GM19395 (cell line): ENCODE results near the gene C8A.

Experiments used
- ATAC-seq: cut with Tn5 transposase; IDR thresholded peaks from one replicate; pipeline ENCODE4 v1.9.1; 2021; ENCODE audit warnings: mild to moderate bottlenecking, moderate library complexity; ENCODE audit not compliant: unreplicated experiment

C8A gene

DNA sequence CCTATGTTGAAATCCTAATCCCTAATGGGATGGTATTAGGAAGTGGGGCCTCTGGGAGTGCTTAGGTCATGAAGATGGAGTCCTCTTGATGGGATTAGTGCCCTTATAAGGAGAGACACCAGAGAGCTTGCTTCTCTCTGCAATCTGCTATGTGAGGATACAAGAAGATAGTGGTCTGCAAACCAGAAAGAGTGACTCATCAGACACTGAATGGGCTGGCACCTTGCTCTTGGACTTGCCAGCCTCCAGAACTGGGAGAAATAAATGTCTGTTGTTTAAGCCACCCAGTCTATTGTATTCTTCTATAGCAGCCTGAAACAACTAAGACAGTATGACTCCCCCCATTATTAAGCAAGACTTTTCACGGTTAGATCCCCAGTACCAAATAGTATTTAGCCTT, 67.9 kb downstream of the C8A start:
- ATAC-seq: no peak

DNA sequence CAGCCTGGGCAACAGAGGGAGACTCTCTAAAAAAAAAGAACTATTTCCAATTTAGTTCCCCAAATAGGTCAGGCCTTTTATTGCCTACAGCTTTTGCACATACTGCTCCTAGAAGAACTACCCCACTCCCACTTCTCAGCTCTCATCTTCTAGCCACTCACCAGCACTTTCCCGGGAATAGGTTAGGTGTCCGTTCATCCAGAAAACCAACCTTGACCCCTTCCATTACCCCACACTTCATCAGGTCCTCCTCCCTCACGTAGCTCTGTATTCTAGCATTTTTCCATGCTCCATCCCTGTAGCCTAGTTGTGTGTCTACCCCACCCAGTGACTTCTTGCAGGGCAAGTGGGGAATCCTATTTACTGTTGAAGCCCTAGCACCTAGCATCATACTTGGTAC, 68.6 kb downstream of the C8A start:
- no peak for ATAC-seq

DNA sequence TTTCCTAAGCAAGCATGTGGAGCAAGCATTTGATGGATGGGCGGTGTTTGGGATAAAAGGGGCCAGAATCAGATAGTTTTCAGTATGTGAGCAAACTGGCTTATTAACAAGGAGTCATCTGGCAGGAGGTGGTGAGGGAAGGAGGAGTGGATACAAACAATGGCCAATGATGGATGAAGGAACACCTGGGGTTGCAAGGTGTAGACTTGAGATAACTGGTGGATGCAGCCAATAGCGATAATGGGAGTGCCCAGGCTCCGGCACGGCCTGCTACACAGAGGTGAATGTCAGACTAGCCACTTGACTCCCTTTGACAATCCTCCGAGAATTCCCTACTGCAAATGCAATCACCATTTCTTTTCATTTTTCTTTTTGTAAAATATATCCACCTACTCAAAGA, 69.5 kb downstream of the C8A start:
- ATAC-seq: no peak

DNA sequence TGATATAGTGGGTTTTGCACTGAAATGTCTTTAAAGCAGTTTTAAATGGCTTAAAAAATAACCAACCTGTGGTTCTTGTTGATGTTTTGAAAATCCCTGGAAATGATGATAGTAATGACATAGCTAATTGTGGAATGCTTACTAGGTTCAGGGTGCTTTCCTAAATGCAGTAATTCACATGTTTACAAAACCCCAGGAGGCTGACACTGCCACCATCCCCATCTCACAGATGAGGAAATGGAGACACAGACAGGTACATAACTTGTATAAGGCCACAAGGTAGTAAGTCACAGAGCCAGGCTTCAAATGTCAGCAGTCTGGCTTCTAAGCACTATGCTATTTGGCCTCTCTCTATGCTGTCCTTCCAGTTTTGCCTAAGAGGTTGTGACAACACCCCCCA, 70.6 kb downstream of the C8A start:
- no peak for ATAC-seq

DNA sequence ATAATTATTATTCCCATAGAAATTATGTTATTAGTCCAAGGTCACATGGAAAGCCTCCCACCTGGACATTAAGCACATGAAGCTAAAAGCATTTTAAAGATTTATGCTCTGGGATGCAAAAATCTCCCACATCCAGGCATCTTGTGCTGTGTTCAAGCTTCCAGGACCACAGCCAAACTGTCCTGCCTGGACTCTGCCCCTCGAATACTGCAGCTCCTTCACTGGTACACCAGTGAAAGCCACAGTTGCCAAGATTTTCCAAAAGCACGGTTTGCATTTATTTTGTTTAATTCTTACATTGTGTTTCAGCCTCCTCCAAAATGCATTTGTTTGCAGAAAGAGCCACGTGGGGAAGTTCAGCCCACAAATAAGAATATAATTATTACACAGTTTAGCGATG, 72.6 kb downstream of the C8A start:
- ATAC-seq: no peak

DNA sequence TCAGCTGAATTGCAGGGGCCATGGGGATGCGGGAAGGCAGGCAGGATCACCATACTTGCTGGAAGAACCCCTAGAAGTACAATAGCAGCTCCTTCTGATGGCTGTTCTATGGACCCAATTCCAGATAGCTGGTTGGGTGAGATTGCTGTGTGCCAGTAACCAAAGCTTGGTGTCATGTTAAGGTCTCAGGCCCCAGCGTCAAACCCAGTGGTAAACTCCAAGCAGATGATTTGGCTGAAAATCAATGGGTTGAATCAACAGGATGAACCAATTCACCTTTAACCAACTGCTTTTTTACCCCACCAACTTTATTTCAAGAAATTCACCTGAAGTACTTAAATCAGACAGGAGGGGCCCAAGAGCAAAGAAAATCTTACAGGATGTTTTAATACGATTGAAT, 73.4 kb downstream of the C8A start:
- ATAC-seq: no peak

DNA sequence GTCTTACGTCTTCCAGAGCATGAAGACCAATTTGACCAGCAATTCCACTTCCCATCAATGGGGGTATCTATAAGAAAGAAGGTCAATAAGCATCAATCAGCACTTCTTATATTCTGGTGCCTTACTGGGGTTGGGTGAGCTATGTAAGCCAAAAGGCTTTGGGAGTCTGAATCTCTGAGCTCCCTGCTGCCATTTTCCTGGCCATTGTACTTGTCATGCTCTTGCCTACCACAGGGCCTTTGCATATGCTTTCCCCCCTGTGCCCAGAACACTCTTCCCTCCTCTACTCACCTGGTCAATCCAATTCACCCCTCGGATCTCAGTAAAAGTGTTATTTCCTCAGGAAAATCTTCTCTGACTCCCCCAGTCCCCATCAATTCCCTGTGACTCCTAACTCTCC, 74.9 kb downstream of the C8A start:
- no peak for ATAC-seq

DNA sequence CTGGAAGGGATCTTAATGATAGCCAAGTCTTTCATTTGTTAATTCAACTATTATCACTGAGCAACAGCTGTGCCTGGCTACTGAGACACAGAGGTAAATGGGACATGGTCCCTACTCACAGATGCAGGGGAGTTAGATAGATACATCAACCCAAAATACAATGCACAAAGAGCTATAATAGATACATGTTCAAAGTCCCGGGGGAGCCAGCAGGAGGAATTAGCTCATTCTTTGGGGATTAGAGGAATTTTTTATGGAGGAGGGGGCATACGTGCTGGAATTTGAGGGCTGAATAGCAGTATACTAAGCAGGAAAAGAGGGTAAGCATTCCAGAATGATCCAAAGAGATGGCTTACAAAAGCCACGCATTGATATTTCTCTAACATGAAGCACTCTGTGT, 76.6 kb downstream of the C8A start:
- ATAC-seq: no peak

DNA sequence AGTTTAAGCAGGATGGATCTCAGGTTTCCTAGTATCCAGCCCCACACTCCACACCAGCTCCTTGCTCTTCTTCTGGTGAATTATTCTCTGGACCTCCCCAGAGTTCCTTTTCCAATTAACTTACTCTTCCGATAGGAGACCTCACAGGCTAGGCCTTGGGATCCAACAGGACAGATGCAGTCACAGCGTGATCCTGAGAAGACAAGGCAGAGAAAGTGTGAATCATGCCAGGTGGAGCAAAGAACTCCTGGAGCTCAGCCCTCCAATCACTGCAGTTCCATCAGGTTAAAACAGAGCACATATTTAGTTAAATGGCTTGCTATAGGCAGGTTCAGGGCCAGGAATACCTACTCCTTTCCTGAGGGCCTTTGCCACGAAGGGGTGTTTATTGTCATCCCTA, 77.1 kb downstream of the C8A start:
- ATAC-seq: no peak

DNA sequence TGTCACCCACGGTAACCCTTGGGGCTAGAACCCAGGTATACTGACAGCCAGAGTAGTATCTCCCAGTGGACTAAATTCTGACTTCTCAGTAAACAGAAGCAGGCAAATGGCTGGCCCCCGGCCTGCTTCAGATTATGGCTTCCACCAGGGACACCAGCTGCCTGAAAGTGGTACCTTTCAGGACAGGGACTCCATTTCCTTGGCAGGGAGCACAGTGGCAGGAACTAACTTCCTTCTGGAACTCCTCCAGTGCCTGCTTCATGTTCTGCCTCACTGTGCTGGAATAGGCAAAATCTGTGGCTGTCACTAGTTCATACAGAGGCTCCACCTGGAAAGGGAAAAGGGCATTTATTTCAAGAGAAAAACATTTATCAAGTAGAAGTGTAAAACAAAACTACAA, 78.6 kb downstream of the C8A start:
- ATAC-seq: no peak

DNA sequence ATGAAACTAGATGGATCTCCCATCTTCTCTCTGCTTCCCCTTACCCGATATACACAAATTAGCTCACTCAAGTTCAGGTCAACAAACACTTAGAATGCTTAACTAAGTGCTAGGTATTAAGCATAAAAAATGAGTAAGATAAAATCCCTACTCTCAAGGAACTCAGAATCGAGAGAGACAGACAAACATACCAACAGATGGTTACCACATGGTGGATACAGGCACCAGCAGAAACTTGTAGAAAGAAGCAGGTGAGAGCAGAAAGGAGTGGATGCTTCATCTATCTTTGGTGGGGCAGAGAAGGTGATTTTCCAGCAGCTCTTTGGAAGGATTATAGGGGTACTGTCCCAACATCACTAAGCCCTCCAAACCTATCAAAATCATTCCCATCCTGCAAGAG, 79.0 kb downstream of the C8A start:
- no peak for ATAC-seq

DNA sequence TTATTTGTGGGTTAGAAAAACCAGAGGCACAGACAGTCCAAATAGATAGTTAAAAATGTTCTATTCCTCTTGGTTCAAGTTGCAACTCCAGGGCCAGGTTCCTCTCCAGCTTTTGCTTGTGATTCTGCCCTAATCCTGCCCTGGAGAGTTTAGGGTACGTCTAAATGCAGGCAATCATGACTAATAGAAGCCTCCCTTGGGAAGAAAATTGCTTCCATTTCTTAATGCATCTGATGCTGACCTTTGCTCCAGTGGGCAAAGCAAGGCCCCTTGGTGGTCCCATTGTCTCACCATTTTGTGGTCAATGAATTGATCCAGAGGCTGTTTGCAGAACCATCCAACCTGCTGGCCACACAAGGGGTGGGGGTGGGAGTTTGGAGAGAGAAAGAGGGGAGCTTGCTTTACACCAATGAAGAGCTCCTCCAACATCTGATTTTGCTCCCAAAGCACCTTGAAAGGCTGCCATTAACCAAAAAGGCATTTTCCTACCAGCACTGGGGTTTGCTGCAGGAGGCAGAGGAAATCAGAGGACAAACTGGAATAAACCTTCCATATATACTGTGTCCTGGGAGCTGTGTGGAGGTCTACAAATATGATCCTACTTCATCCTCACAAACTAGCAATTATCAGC, 79.9 kb downstream of the C8A start:
- no peak for ATAC-seq

DNA sequence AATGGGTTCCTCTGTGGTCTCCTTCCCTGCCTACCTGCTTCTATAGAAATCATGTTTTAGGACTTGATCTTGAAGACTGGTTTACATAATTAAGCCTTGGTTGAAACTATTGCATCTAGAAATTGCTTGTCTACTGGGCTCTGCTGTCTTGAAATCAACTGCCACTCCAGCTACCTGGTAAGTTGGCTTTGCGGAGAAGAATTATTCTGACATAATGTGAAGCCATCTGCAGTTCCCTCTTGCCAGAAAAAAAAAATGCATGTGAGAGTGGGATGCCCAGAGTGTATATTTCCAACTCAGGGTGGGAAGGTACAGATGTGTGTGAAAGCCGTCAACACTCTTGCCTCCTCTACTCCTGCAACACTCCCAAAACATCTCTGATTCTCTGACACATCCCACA, 84.0 kb downstream of the C8A start:
- no peak for ATAC-seq

DNA sequence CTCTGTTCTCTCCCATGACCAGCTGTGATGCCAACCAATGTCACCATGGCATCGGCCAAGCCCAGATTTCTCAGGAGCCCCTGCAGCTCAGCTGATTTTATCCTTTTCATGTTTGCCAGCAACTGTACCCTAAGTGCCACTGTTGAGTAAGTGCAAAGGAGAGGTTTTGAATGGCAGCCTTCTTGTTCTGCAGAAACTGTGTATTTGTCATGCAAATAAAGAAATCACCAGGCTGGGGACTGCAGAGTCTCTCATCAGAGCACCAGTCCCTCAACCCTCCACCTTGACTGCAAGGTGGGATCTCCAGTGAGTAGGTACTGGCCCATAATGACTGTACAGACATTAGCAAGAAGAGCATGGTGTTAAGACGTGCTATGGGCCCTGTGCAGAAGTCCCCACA, 84.6 kb downstream of the C8A start:
- no peak for ATAC-seq

DNA sequence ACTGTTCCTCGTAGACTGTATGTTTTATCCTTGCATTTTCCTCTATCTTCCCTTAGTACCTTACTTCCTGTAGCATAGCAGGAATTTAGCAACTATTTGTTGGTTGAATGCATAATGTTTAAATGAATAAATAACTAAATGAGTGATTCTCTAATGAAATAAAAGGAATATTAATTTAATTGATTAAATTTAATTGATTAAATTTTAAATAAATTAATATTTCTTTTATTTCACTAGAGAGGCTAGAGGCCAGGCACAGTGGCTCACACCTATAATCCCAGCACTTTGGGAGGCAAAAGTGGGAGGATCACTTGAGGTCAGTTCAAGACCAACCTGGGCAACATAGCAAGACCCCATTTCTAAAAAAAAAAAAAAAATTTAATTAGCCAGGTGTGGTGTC, 85.4 kb downstream of the C8A start:
- ATAC-seq: no peak

DNA sequence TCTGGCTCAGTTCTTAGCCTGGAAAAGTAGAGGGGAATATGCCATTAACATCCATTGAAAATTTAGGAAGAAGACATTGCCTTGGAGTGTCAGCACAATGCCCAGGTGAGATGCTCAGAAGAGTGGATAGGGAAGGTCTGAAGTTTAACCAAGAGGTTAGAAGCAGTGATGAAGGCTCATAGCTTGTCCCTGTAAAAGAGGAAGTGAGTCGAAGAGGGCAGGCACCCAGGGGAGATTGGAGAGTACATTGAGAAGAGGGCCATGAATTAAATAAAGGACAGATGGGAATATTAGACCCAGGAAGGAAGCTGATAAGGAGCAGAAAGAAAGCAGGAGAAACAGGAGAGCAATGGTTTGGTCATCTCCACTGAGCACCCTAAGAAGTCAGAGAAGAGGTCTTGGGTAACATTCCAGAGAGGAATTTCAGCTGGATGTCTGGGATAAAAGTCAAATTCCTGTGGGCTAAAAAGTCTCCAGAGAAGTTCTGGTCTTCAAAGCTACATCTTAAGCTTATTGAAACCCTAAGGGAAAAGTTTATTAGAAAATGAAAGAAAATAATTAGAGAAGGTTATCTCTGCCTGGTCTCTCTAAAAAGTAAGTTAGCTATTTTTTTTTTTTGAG, 93.9 kb downstream of the C8A start:
- ATAC-seq: no peak

DNA sequence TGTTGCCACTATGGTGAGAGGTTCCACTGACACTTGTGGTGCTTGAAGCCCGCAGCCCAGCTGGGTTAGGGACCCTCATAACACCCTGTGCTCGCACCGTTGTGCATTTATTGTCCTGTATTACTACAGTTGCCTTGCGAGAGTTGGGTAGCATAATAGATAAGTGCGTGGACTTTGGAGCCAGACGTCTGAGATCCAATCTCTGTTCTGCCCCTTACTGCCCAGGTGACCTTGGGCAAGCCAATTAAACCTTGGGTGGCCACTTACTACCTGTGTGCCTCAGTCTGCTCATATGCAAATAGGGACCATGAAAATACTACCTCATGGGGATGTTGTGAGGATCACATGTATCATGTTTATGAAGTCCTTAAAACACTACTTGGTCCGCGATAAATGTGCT, 97.9 kb downstream of the C8A start:
- no peak for ATAC-seq

DNA sequence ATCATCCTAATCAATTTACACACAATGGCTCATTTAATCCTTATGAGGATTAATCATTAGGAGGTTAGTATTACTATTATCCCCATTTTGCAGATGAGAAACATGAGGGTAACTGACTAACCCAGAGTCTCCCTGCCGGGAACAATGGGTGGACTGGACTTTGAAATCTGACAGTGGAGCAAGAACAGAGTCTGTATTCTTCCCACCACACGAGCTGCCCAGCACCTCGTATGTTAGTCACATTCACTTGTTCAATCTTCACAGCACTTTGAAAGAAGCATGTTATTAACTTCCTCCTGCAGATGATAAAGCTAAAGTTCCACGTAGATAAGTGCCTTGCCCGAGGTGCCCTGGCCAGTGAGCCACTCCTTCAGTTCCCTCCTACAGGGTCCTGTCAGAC, 98.8 kb downstream of the C8A start:
- no peak for ATAC-seq

DNA sequence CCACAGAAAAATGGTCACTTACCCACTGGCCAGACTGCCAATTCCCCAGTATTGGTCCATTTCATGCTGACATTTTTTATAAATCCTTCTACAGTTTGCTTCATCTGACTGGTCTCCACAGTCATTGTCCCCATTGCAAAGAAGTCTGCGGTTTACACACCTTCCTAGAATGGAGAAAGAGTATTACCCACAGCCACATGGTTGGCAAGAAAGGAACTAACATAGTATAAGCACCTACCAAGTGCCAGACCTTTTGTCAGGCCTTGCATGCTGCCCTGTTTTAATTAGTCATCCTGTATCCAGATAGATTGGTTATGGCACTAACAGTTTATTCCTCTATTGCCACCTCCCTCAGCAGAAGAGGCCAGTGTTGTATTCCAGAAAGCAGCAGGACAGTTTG, 100.1 kb downstream of the C8A start:
- no peak for ATAC-seq

DNA sequence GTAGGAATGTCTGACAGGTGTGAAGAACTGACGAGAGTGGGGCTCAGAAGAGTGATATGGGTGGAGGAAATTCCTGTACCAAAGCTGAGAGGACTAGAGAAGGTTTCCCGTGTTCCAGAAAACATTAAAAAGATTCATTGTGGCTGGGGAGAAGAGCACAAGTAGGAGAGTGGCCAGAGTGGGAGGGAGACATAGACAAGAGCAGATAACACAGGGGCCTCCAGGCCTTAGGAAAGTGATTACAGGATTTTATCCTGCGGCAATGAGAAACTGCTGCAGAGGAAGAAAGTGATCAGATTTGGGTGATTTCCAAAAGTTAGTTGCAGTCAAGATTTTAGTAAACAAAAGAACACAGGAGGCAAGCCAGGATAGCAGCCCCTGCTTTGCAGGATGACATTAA, 103.3 kb downstream of the C8A start:
- ATAC-seq: no peak

DNA sequence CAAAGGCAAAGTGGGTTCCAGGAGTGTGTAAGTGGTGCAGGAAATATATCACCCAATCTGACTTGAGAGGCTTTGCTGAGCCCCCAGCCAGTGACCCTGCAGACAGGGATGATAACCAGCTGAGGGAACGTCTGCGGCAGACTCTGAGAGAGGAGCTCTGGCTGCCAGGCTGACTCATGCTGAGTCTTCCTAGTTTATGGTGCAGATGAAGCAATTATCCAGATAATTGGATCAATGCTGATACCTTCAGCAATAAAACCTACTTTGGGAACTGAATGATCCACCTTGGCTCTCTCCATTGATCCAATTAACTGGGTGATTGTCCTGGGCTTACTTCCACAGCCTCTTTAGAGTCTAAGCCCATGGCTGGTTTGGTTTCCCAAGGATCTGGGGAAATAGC, 103.9 kb downstream of the C8A start:
- ATAC-seq: no peak

DNA sequence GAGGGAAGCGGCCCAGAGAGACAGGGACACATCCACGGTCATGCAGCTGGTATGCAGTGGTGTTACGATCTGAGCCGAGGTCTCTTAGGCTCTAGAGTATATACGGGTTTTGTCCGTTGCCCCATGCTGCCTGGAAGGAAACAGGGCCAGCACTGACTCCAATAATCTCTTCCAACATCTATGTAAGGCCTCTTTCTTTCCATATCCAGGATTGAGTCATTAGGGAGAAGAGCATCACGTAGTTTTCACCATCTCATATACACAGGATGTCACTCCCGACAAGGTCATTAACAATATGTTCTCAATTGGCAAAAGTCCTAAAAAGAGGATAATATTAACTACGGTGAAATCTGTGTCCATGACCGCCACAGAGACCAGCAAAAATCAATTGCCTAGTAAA, 106.8 kb downstream of the C8A start:
- ATAC-seq: no peak

DNA sequence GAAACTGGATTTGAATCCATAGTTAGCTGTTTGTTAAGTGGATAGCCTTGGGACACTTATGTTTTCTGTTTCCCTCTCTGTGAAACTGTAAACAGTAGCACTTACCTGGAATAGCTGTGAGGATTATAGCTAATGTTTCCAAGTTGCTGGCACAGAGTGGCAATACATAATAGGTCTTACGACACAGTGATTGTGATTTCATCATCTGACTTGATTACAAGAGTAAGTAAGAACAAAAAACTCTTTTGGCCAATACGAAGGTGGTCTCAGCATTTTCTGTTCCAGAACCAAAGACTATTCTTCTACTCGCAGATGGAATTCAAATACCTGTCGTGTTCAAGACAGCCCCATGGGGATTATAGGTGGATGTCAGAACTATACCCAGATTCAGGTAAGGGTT, 109.1 kb downstream of the C8A start:
- no peak for ATAC-seq
